ENCODE results near the gene CSF2RB. TPM values are rescaled to one million over a fixed set of nuclear protein-coding genes. Genes with fewer than 3 reads are reported as not detected.

CSF2RB gene
- total RNA-seq, 1 donor from 2014 or later = 4.2 TPM

GRCh38 chr22:36867695-36868094 lies 45.7 kb upstream of the CSF2RB start:
- no peak overlapping the region for H3K27ac ChIP-seq
- TF ChIP-seq POLR2A (IDR thresholded peaks at IDR 0.05) (no peak), CTCF (IDR thresholded peaks at IDR 0.05) (no peak), POLR2AphosphoS5 (IDR thresholded peaks at IDR 0.05; ENCODE audit: insufficient read depth in 1 of 2, low read depth in 1 of 2) (no peak)
- no peaks in the 10 kb centered on the region for H3K27me3 ChIP-seq
- DNase-seq (ENCODE audit: extremely low spot score in 2 of 2) = no peak
- H3K9me3 ChIP-seq = no peaks in the 10 kb centered on the region
- intact Hi-C loops (cut with DNase I) = no loop called here
- H3K4me3 ChIP-seq = no peak overlapping the region
- H3K36me3 ChIP-seq = no peaks in the 10 kb centered on the region
- peaks cover 24% of the 10 kb centered on the region for H3K4me1 ChIP-seq

- intact Hi-C loops (cut with DNase I) = no loop called here
- TF ChIP-seq CTCF (IDR thresholded peaks at IDR 0.05) = no peak
- TF ChIP-seq POLR2A (IDR thresholded peaks at IDR 0.05) = no peak
- TF ChIP-seq POLR2AphosphoS5 (IDR thresholded peaks at IDR 0.05; ENCODE audit: insufficient read depth in 1 of 2, low read depth in 1 of 2) = no peak
- H3K36me3 ChIP-seq = no peaks in the 10 kb centered on the region
- no peak overlapping the region for H3K4me3 ChIP-seq
- no peak overlapping the region for H3K27ac ChIP-seq
- H3K27me3 ChIP-seq = no peaks in the 10 kb centered on the region
- peaks cover 29% of the 10 kb centered on the region for H3K4me1 ChIP-seq
- no peaks in the 10 kb centered on the region for H3K9me3 ChIP-seq
- no peak for DNase-seq (ENCODE audit: extremely low spot score in 2 of 2)
Observed at GRCh38 chr22:36868546-36869181, 44.8 kb upstream of the CSF2RB start.

- DNase-seq (ENCODE audit: extremely low spot score in 2 of 2) = no peak
- H3K9me3 ChIP-seq = no peaks in the 10 kb centered on the region
- intact Hi-C loops (cut with DNase I) = no loop called here
- TF ChIP-seq CTCF (IDR thresholded peaks at IDR 0.05) = no peak
- TF ChIP-seq POLR2AphosphoS5 (IDR thresholded peaks at IDR 0.05; ENCODE audit: insufficient read depth in 1 of 2, low read depth in 1 of 2) = peak; percentile 56 to 61
- H3K4me3 ChIP-seq = no peak overlapping the region
- H3K4me1 ChIP-seq = peaks cover 38% of the 10 kb centered on the region
- no peak overlapping the region for H3K27ac ChIP-seq
- H3K36me3 ChIP-seq = no peaks in the 10 kb centered on the region
- no peaks in the 10 kb centered on the region for H3K27me3 ChIP-seq
Observed at GRCh38 chr22:36870250-36870649, 43.2 kb upstream of the CSF2RB start.

GRCh38 chr22:36871669-36872081 lies 41.8 kb upstream of the CSF2RB start:
- H3K9me3 ChIP-seq = no peaks in the 10 kb centered on the region
- TF ChIP-seq CTCF (IDR thresholded peaks at IDR 0.05) (no peak), POLR2AphosphoS5 (IDR thresholded peaks at IDR 0.05; ENCODE audit: insufficient read depth in 1 of 2, low read depth in 1 of 2) (no peak), POLR2A (IDR thresholded peaks at IDR 0.05) (no peak)
- intact Hi-C loops (cut with DNase I) = no loop called here
- H3K27me3 ChIP-seq = no peaks in the 10 kb centered on the region
- H3K4me3 ChIP-seq = no peak overlapping the region
- no peak overlapping the region for H3K27ac ChIP-seq
- peaks cover 35% of the 10 kb centered on the region for H3K4me1 ChIP-seq
- DNase-seq (ENCODE audit: extremely low spot score in 2 of 2) = no peak
- no peaks in the 10 kb centered on the region for H3K36me3 ChIP-seq

- Histone ChIP-seq H3K27me3 (no peaks in the 10 kb centered on the region), H3K27ac (no peak overlapping the region), H3K36me3 (no peaks in the 10 kb centered on the region), H3K9me3 (no peaks in the 10 kb centered on the region), H3K4me3 (no peak overlapping the region), H3K4me1 (peaks cover 35% of the 10 kb centered on the region)
- intact Hi-C loops (cut with DNase I) = no loop called here
- DNase-seq (ENCODE audit: extremely low spot score in 2 of 2) = no peak
- TF ChIP-seq CTCF (IDR thresholded peaks at IDR 0.05) = no peak
Observed at GRCh38 chr22:36872084-36872483, 41.3 kb upstream of the CSF2RB start.
